Tibial nerve (tissue), 4 donors: ENCODE measurements around the gene ENG. TPM values are rescaled to one million over a fixed set of nuclear protein-coding genes. Genes with fewer than 3 reads are reported as not detected.
"Not testable (repeated sequence)": the region's sequence is repeated elsewhere in the genome, so short reads cannot be mapped to it uniquely, and the experiment has no call there.

Source experiments
- DNase-seq, 2 donors: peaks; one replicate each; pipeline ENCODE4 v3.0.0-alpha.2; 2019; ENCODE audit warnings: low spot score in 2 of 2
- H3K27ac ChIP-seq, 4 donors: fragments of 200-600 bp; sonication (generic) in 3 of 4; one replicate each; pipeline ENCODE4 v1.5.1; 2017 to 2019; ENCODE audit warnings: mild to moderate bottlenecking in 1 of 4
- H3K27me3 ChIP-seq, 2 donors: fragments of 200-600 bp; sonication (generic) in 1 of 2; one replicate each; pipeline versions ENCODE4 v1.5.1 to v1.6.0; 2017 to 2019
- H3K36me3 ChIP-seq, 3 donors: fragments of 200-600 bp; sonication (generic); one replicate each; pipeline ENCODE4 v1.5.1; 2018 to 2019
- H3K4me1 ChIP-seq, 4 donors: fragments of 200-600 bp; sonication (generic) in 3 of 4; one replicate each; pipeline ENCODE4 v1.5.1; 2017 to 2019
- H3K4me3 ChIP-seq, 4 donors: fragments of 200-600 bp; sonication (generic) in 3 of 4; one replicate each; pipeline ENCODE4 v1.5.1; 2017 to 2019; ENCODE audit warnings: mild to moderate bottlenecking in 1 of 4, moderate library complexity in 1 of 4
- H3K9me3 ChIP-seq, 4 donors: fragments of 200-600 bp; sonication (generic) in 3 of 4; one replicate each; pipeline ENCODE4 v1.5.1; 2017 to 2019
- EP300 ChIP-seq, 2 donors: sonication (generic); formaldehyde crosslinking; IDR thresholded peaks; one replicate each; pipeline ENCODE4 v1.6.1; 2017; ENCODE audit warnings: antibody characterized with exemption in 2 of 2, mild to moderate bottlenecking in 1 of 2
- POLR2A ChIP-seq, 2 donors: fragments of 450-650 bp; IDR thresholded peaks; one replicate each; pipeline ENCODE4 v1.6.1; 2017; ENCODE audit warnings: antibody characterized with exemption in 2 of 2, mild to moderate bottlenecking in 2 of 2, moderate library complexity in 2 of 2
- WGBS, 2 donors: methylation state at CpG; one replicate each; pipeline ENCODE4 v1.1.5; 2018; 5-methylcytosine and 5-hydroxymethylcytosine counted together
- total RNA-seq, 4 donors: library from RNA; depleted of rRNA; stranded (reverse); fragments of >200 nt; gene quantifications; one replicate each; pipeline ENCODE4 v1.1.0, GENCODE V29; 2016
- TF ChIP-seq, protein P1 (sequence below), 5 experiments: fragments of 200-600 bp in 3 of 5; fragments of 450-650 bp in 2 of 5; sonication (generic) in 3 of 5; IDR thresholded peaks; one replicate each; pipeline ENCODE4 v1.5.1; 2016 to 2019; ENCODE audit warnings: antibody characterized with exemption in 5 of 5, mild to moderate bottlenecking in 3 of 5, moderate library complexity in 2 of 5

ENG gene
- total RNA-seq, 4 donors from 2014 or later, result 24.9 to 137 (median 85.6) TPM

DNA sequence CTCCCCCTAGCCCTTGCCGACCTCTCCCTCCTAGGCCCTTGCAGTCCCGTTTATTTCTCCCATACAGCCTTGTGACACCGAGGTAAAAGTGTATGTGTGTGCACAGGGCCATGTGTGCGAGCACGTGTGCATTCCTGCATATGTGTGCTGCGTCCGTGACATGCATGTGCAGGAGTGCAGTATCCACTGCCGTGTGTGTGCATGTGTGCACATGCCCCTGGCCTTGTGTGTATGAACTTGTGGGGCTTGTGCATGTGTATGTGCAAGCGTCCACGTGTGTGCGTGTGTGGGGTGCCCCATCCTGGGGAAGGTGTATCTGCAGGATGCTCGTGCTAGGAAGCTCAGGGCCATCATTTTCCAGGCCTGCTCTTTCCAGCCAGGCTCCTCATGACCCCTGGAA lies 16.4 kb upstream of the ENG start:
- H3K27me3 ChIP-seq, result no peaks in the 10 kb centered on the region
- no peaks in the 10 kb centered on the region for H3K9me3 ChIP-seq
- TF ChIP-seq POLR2A (IDR thresholded peaks at IDR 0.05), result no peak
- no peak for TF ChIP-seq EP300 (IDR thresholded peaks at IDR 0.05)
- TF ChIP-seq, protein P1, sequence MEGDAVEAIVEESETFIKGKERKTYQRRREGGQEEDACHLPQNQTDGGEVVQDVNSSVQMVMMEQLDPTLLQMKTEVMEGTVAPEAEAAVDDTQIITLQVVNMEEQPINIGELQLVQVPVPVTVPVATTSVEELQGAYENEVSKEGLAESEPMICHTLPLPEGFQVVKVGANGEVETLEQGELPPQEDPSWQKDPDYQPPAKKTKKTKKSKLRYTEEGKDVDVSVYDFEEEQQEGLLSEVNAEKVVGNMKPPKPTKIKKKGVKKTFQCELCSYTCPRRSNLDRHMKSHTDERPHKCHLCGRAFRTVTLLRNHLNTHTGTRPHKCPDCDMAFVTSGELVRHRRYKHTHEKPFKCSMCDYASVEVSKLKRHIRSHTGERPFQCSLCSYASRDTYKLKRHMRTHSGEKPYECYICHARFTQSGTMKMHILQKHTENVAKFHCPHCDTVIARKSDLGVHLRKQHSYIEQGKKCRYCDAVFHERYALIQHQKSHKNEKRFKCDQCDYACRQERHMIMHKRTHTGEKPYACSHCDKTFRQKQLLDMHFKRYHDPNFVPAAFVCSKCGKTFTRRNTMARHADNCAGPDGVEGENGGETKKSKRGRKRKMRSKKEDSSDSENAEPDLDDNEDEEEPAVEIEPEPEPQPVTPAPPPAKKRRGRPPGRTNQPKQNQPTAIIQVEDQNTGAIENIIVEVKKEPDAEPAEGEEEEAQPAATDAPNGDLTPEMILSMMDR (IDR thresholded peaks at IDR 0.05), result no peak
- 84 to 87% methylated on average over 12 of the region's 12 CpGs for WGBS, 2 donors
- no peak overlapping the region for H3K4me3 ChIP-seq
- H3K27ac ChIP-seq, result no peak overlapping the region
- DNase-seq, result no peak
- H3K36me3 ChIP-seq, result peaks cover 0 to 60% (median 0%) of the 10 kb centered on the region in 3 donors
- peaks cover 0 to 46% (median 27%) of the 10 kb centered on the region in 4 donors for H3K4me1 ChIP-seq

DNA sequence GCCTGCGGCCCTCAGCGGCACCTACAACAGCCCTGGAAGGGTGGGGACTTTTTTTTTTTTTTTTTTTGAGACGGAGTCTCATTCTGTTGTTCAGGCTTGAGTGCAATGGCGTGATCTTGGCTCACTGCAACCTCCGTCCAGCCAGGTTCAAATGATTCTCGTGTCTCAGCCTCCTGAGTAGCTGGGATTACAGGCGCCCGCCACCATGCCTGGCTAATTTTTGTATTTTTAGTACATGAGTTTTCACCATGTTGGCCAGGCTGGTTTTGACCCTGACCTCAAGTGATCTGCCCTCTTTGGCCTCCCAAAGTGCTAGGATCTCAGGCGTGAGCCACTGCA lies 15.7 kb upstream of the ENG start:
- DNase-seq, H3K9me3 ChIP-seq, H3K27me3 ChIP-seq, H3K27ac ChIP-seq, H3K4me3 ChIP-seq: not testable (repeated sequence)
- TF ChIP-seq, protein P1 (IDR thresholded peaks at IDR 0.05), result peak in 1 of 5 experiments; percentile 15
- H3K4me1 ChIP-seq, result peaks cover 0 to 39% (median 20%) of the 10 kb centered on the region in 4 donors
- H3K36me3 ChIP-seq, result peaks cover 0 to 60% (median 0%) of the 10 kb centered on the region in 3 donors
- 59 to 67% methylated on average over 9 of the region's 9 CpGs for WGBS, 2 donors

DNA sequence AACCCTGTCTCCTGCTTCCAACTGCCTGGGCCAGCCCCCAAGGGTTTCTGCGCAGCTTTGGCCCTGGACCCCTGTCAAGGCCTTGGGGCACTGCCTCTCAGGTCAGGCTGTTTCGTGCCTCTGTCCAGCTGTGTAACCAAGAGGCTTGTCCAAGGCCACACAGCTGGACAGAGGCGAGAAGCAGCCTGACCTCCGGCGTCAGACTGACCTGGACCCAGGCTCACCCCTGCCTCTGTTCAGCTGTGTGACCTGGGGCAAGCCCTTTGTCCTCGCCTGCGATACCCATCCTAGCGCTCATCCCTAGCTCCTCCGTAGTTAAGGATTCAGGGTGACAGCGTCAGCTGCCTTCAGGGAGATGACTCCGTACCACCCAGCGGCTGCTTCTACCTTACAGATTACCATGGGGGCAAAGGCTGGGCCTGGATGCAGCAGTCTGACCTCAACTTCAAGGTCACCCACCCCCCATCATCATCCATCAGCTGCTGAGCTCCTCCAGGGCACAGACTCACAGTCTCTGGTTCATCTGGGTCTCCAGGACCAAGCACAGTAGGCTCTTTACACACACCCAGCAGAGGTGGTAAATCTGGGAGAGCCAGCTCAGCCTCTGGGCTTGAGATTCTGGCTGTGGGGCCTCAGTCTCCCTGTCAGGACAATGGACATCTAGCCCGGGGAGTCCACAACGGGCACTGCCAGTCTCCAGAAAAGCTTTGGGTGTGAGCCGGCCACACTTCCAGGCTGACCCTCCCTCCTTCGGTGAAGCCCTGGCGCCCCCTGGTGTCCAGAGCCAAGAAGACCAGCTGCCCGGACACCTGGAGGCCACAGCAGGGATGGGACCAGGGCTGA lies 15.1 kb upstream of the ENG start:
- Histone ChIP-seq H3K9me3 (no peaks in the 10 kb centered on the region), H3K4me1 (peaks cover 0 to 33% (median 17%) of the 10 kb centered on the region in 4 donors), H3K36me3 (peaks cover 0 to 60% (median 0%) of the 10 kb centered on the region in 3 donors), H3K4me3 (no peak overlapping the region), H3K27me3 (no peaks in the 10 kb centered on the region), H3K27ac (peak overlapping the region in 3 of 4 donors; percentile 19 to 66 (median 61))
- 46 to 55% methylated on average over 14 to 18 of the region's 18 CpGs for WGBS, 2 donors
- TF ChIP-seq, protein P1 (IDR thresholded peaks at IDR 0.05), result peak; percentile 79 to 99 (median 91)
- TF ChIP-seq POLR2A (IDR thresholded peaks at IDR 0.05) (no peak), EP300 (IDR thresholded peaks at IDR 0.05) (peak in 1 of 2 donors; percentile 61)
- peak; percentile 82 to 90 for DNase-seq

DNA sequence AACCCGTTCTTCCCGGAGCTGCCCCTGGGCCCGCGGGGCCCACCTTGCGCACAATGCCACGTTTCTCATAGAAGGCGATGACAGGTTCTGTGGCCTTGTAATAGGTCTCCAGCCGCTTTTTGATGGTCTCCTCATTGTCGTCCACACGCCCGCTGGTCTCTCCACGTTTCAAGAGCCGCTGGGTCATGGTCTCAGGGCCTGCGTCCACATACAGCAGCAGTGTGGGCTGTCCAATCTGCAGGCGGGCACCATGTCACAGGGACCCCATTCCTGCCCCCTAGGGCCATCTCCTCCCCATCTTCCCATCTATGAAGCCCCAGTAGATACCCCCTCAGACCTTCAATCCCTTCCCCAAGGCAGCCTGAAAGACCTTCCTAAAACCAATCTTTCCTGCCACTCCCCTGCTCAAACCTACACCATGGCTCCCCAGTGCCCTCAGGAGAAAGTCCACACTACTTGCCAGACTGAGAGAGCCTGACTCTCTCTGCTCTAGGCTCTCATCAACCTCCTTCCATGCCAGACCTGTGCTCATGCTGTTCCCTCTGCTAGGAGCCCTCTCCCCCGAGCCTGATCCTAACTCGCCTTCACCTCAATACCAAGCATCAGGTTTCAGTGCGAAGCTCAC lies 13.9 kb upstream of the ENG start:
- H3K36me3 ChIP-seq, result peaks cover 0 to 60% (median 0%) of the 10 kb centered on the region in 3 donors
- no peak for DNase-seq
- TF ChIP-seq POLR2A (IDR thresholded peaks at IDR 0.05) (no peak), EP300 (IDR thresholded peaks at IDR 0.05) (no peak)
- TF ChIP-seq, protein P1 (IDR thresholded peaks at IDR 0.05), result no peak
- H3K27ac ChIP-seq, result peak overlapping the region in 2 of 4 donors; percentile 1 to 61
- peaks cover 0 to 22% (median 6%) of the 10 kb centered on the region in 4 donors for H3K4me1 ChIP-seq
- no peaks in the 10 kb centered on the region for H3K27me3 ChIP-seq
- H3K9me3 ChIP-seq, result no peaks in the 10 kb centered on the region
- 88 to 89% methylated on average over 18 of the region's 18 CpGs for WGBS, 2 donors
- H3K4me3 ChIP-seq, result no peak overlapping the region
